GM12878 (cell line): Measurements from ENCODE around the gene GCC2. TPM values are rescaled to one million over a fixed set of nuclear protein-coding genes. Genes with fewer than 3 reads are reported as not detected.

Experiments
- ATF3 ChIP-seq: IDR thresholded peaks from 2 replicates; pipeline ENCODE4 v1.6.1; 2011; ENCODE audit warnings: low read depth, mild to moderate bottlenecking, low read length, moderate library complexity, borderline replicate concordance; ENCODE audit errors: extremely low read depth
- BACH1 ChIP-seq: fragments of 450-650 bp; IDR thresholded peaks from 2 replicates; pipeline ENCODE4 v1.6.1; 2017; ENCODE audit warnings: mild to moderate bottlenecking, borderline replicate concordance
- BCL3 ChIP-seq: IDR thresholded peaks from 2 replicates; pipeline ENCODE4 v1.6.1; 2011; ENCODE audit warnings: borderline replicate concordance, low read depth, mild to moderate bottlenecking, moderate library complexity, low read length; ENCODE audit not compliant: insufficient read depth, poor library complexity, severe bottlenecking
- CEBPZ ChIP-seq: fragments of 150-350 bp; IDR thresholded peaks from 2 replicates; pipeline ENCODE4 v1.6.1; 2016; ENCODE audit warnings: low read depth, low read length
- MLLT1 ChIP-seq: fragments of 450-650 bp; IDR thresholded peaks from 2 replicates; pipeline ENCODE4 v1.6.1; 2016; ENCODE audit warnings: mild to moderate bottlenecking
- MTA2 ChIP-seq: fragments of 450-650 bp; IDR thresholded peaks from 2 replicates; pipeline ENCODE4 v1.6.1; 2016; ENCODE audit warnings: low read depth, mild to moderate bottlenecking, moderate library complexity
- NR2C2 ChIP-seq: IDR thresholded peaks from 2 replicates; pipeline ENCODE4 v1.6.1; 2011; ENCODE audit warnings: borderline replicate concordance, low read depth; ENCODE audit not compliant: control insufficient read depth, insufficient read length
- PAX5 ChIP-seq: IDR thresholded peaks from 2 replicates; pipeline ENCODE4 v1.6.1; 2011; ENCODE audit warnings: low read depth, low read length, borderline replicate concordance
- RELB ChIP-seq: fragments of 450-650 bp; IDR thresholded peaks from 2 replicates; pipeline ENCODE4 v1.6.1; 2017; ENCODE audit warnings: low read depth, mild to moderate bottlenecking, moderate library complexity
- SP1 ChIP-seq: IDR thresholded peaks from one replicate; pipeline ENCODE4 v1.6.1; 2011; ENCODE audit warnings: low read depth, low read length
- ZNF207 ChIP-seq: fragments of 450-650 bp; IDR thresholded peaks from 2 replicates; pipeline ENCODE4 v1.6.1; 2014; ENCODE audit warnings: antibody characterized with exemption, mild to moderate bottlenecking, borderline replicate concordance
- ZNF217 ChIP-seq: fragments of 450-650 bp; IDR thresholded peaks from 2 replicates; pipeline ENCODE4 v1.6.1; 2017; ENCODE audit warnings: antibody characterized with exemption, mild to moderate bottlenecking
- ZNF592 ChIP-seq: fragments of 450-650 bp; IDR thresholded peaks from 2 replicates; pipeline ENCODE4 v1.6.1; 2017; ENCODE audit warnings: mild to moderate bottlenecking, moderate library complexity
- polyA plus RNA-seq, 11 experiments: library from polyadenylated mRNA; depleted of rRNA in 4 of 11; unstranded in 6 of 11; stranded (reverse) in 5 of 11; fragments of >200 nt; fragmentation: Nextera tagmentation in 4 of 11; fragmentation: Illumina TruSeq in 1 of 11; extraction: Ambion mirVana in 4 of 11; extraction: Trizol in 1 of 11; gene quantifications; 1 replicate in 1 of 11; 2 replicates in 10 of 11; pipeline versions ENCODE4 v1.2.1 to v1.2.3, GENCODE V29; 2011 to 2016; ENCODE audit warnings: inconsistent platforms in 2 of 11, missing spikeins in 2 of 11, low read depth in 1 of 11
- total RNA-seq, 4 experiments: library from RNA; depleted of rRNA in 3 of 4; stranded (reverse); fragments of >200 nt in 3 of 4; fragmentation: Illumina TruSeq in 1 of 4; extraction: Trizol in 1 of 4; gene quantifications; 2 replicates each; pipeline versions ENCODE4 v1.2.1 to v1.2.3, GENCODE V29; 2013 to 2021

Gene GCC2
- total and polyA plus RNA-seq, 10 of the 15 experiments (the other 5 are each of a cell fraction or from before 2014, with no cell fraction given), result 11.8 to 35.5 (median 25.4) TPM

GRCh38 chr2:108460345-108461037 is 11.5 kb downstream of the GCC2 start (continued):
- TF ChIP-seq ZNF207 (no peak), PAX5 (no peak), SP1 (no peak), BACH1 (no peak), BCL3 (no peak), NR2C2 (no peak), MTA2 (peak; percentile 50; the same call in 1 of the 2 replicates), ZNF217 (no peak), RELB (0 out of 2 replicates have a peak, but pooled peaks have one; percentile 51), MLLT1 (peak; percentile 63; the same call in 1 of the 2 replicates), ATF3 (no peak), CEBPZ (no peak), ZNF592 (no peak)
